OCI-LY1 (cell line): ENCODE measurements around the gene RTP5.

Experiments used
- H2AFZ ChIP-seq: fragments of 200-600 bp; sonication (generic), shearing (Covaris generic); 2 replicates; pipeline ENCODE4 v1.6.0; 2014; ENCODE audit warnings: antibody characterized with exemption, mild to moderate bottlenecking, low read length
- H3F3A ChIP-seq: fragments of 200-600 bp; sonication (generic), shearing (Covaris generic); 2 replicates; pipeline ENCODE4 v1.6.0; 2014; ENCODE audit warnings: mild to moderate bottlenecking, antibody characterized with exemption, low read length, moderate library complexity; ENCODE audit not compliant: insufficient read depth
- H3K27ac ChIP-seq: fragments of 200-600 bp; sonication (generic); 2 replicates; pipeline ENCODE4 v1.5.1; 2014; ENCODE audit warnings: low read length, mixed run types, mild to moderate bottlenecking, low read depth; ENCODE audit not compliant: poor library complexity, severe bottlenecking
- H3K27me3 ChIP-seq: fragments of 200-600 bp; sonication (generic); 2 replicates; pipeline ENCODE4 v1.6.0; 2014; ENCODE audit warnings: antibody characterized with exemption, mild to moderate bottlenecking, low read length, moderate library complexity; ENCODE audit not compliant: insufficient read depth
- H3K36me3 ChIP-seq: fragments of 200-600 bp; sonication (generic); 2 replicates; pipeline ENCODE4 v1.6.1; 2014; ENCODE audit warnings: mild to moderate bottlenecking, antibody characterized with exemption, low read length, moderate library complexity, mixed read lengths; ENCODE audit not compliant: insufficient read depth
- H3K4me1 ChIP-seq: fragments of 200-600 bp; sonication (generic); 2 replicates; pipeline ENCODE4 v1.5.1; 2014; ENCODE audit warnings: mild to moderate bottlenecking, low read length, moderate library complexity; ENCODE audit not compliant: insufficient read depth, severe bottlenecking
- H3K4me2 ChIP-seq: fragments of 200-600 bp; sonication (generic), shearing (Covaris generic); 2 replicates; pipeline ENCODE4 v1.6.1; 2014; ENCODE audit warnings: low read length
- H3K4me3 ChIP-seq: fragments of 200-600 bp; sonication (generic); 2 replicates; pipeline ENCODE4 v1.5.1; 2014; ENCODE audit warnings: low read length, low read depth, mild to moderate bottlenecking, mixed read lengths; ENCODE audit not compliant: poor library complexity, severe bottlenecking
- H3K79me2 ChIP-seq: fragments of 200-600 bp; shearing (Covaris generic); 2 replicates; pipeline ENCODE4 v1.6.1; 2016; ENCODE audit warnings: mixed run types, low read length, mixed read lengths; ENCODE audit not compliant: insufficient read depth
- H3K9ac ChIP-seq: fragments of 200-600 bp; sonication (generic), shearing (Covaris generic); 2 replicates; pipeline ENCODE4 v1.6.1; 2014; ENCODE audit warnings: mild to moderate bottlenecking, low read length, mixed read lengths
- H3K9me2 ChIP-seq: fragments of 200-600 bp; sonication (generic), shearing (Covaris generic); 2 replicates; pipeline ENCODE4 v1.6.1; 2014; ENCODE audit warnings: low read depth, mild to moderate bottlenecking, low read length, mixed read lengths
- H3K9me3 ChIP-seq: fragments of 200-600 bp; shearing (Covaris generic); 2 replicates; pipeline ENCODE4 v1.6.1; 2014; ENCODE audit warnings: low read length, mixed read lengths
- H4K20me1 ChIP-seq: fragments of 200-600 bp; sonication (generic), shearing (Covaris generic); 2 replicates; pipeline ENCODE4 v1.6.0; 2016; ENCODE audit warnings: mild to moderate bottlenecking, low read length; ENCODE audit not compliant: insufficient read depth
- EZH2 ChIP-seq: fragments of 200-600 bp; sonication (generic), shearing (Covaris generic); IDR thresholded peaks from 2 replicates; pipeline ENCODE4 v1.8.0; 2017; ENCODE audit warnings: borderline replicate concordance, mixed run types, mild to moderate bottlenecking, antibody characterized with exemption, low read length, moderate library complexity, mixed read lengths
- TF ChIP-seq, protein P1 (sequence below): fragments of 200-600 bp; sonication (generic), shearing (Covaris generic); IDR thresholded peaks from 2 replicates; pipeline ENCODE4 v1.5.1; 2017; ENCODE audit warnings: mild to moderate bottlenecking, antibody characterized with exemption, low read length, moderate library complexity, mixed read lengths

The RTP5 gene

DNA sequence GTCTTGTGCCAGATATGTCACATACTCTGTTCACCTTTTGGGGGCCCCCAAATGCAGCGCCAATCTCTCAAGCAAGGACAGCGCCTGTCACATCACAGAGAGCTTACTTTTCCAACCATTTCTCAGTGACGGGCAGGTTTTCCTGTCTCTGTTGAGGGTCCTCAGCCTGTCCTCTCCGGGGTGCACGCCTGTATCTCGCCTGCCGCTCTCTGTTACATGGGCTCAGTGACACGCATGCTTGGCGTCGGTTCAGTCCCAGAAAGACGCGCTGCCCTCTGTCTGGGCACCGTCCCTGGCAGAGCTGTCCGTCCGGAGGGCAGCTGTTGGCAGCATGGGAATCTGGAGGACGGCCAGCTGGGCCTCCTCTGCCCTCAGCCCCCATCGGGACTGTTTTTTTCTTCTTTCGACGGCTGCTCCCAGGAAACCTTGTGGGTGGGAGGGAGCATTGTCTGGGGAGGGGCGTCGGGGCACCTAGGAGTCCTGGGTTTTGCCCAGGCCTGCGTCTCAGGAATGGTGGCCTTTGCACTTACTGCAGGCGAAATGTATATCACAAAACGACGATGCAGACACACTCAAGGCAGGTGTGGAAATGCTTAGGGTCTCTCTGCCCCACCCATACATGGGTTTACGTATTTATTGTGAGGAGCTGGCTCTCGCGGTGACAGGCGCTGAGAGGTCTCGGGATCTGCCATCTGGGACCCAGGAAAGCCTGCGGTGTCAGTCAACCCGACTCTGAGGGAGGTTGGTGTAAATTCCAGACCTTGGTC lies 30.9 kb downstream of the RTP5 start:
- H3F3A ChIP-seq, result no peaks in the 10 kb centered on the region
- no peak overlapping the region for H3K4me3 ChIP-seq
- no peaks in the 10 kb centered on the region for H3K27me3 ChIP-seq
- H3K9ac ChIP-seq, result no peak overlapping the region
- no peaks in the 10 kb centered on the region for H3K4me1 ChIP-seq
- no peak overlapping the region for H3K27ac ChIP-seq
- no peaks in the 10 kb centered on the region for H3K9me2 ChIP-seq
- no peak overlapping the region for H3K4me2 ChIP-seq
- no peaks in the 10 kb centered on the region for H3K9me3 ChIP-seq
- no peaks in the 10 kb centered on the region for H3K79me2 ChIP-seq
- no peaks in the 10 kb centered on the region for H3K36me3 ChIP-seq
- H2AFZ ChIP-seq, result no peak overlapping the region
- TF ChIP-seq, protein P1, sequence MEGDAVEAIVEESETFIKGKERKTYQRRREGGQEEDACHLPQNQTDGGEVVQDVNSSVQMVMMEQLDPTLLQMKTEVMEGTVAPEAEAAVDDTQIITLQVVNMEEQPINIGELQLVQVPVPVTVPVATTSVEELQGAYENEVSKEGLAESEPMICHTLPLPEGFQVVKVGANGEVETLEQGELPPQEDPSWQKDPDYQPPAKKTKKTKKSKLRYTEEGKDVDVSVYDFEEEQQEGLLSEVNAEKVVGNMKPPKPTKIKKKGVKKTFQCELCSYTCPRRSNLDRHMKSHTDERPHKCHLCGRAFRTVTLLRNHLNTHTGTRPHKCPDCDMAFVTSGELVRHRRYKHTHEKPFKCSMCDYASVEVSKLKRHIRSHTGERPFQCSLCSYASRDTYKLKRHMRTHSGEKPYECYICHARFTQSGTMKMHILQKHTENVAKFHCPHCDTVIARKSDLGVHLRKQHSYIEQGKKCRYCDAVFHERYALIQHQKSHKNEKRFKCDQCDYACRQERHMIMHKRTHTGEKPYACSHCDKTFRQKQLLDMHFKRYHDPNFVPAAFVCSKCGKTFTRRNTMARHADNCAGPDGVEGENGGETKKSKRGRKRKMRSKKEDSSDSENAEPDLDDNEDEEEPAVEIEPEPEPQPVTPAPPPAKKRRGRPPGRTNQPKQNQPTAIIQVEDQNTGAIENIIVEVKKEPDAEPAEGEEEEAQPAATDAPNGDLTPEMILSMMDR, result no peak
- no peak for TF ChIP-seq EZH2
- no peaks in the 10 kb centered on the region for H4K20me1 ChIP-seq

DNA sequence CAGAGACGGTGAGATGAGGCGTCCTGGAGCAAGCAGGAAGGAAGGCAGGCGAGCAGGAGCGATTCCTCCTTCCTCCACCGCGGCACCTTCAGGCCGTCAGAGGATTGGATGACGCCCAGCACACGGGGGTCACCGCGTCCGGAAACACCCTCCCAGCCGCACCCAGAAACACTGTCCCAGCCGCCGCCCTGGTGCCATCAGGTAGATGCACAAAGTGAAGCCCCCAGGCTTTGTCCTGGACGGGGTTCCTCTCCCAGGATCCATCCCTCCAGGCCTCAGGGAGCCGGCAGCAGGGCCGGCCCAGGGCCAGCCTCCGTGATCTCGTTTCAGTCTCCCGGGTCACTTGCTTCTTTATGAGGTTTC lies 31.5 kb downstream of the RTP5 start:
- Histone ChIP-seq H3K36me3 (no peaks in the 10 kb centered on the region), H3K4me3 (no peak overlapping the region), H3K4me1 (no peaks in the 10 kb centered on the region), H3K79me2 (no peaks in the 10 kb centered on the region), H4K20me1 (no peaks in the 10 kb centered on the region), H3K9me3 (no peaks in the 10 kb centered on the region), H3K27ac (no peak overlapping the region), H2AFZ (no peak overlapping the region), H3K9ac (no peak overlapping the region), H3K27me3 (no peaks in the 10 kb centered on the region), H3K9me2 (no peaks in the 10 kb centered on the region), H3K4me2 (no peak overlapping the region), H3F3A (no peaks in the 10 kb centered on the region)
- TF ChIP-seq EZH2, result no peak
- TF ChIP-seq, protein P1, result no peak

DNA sequence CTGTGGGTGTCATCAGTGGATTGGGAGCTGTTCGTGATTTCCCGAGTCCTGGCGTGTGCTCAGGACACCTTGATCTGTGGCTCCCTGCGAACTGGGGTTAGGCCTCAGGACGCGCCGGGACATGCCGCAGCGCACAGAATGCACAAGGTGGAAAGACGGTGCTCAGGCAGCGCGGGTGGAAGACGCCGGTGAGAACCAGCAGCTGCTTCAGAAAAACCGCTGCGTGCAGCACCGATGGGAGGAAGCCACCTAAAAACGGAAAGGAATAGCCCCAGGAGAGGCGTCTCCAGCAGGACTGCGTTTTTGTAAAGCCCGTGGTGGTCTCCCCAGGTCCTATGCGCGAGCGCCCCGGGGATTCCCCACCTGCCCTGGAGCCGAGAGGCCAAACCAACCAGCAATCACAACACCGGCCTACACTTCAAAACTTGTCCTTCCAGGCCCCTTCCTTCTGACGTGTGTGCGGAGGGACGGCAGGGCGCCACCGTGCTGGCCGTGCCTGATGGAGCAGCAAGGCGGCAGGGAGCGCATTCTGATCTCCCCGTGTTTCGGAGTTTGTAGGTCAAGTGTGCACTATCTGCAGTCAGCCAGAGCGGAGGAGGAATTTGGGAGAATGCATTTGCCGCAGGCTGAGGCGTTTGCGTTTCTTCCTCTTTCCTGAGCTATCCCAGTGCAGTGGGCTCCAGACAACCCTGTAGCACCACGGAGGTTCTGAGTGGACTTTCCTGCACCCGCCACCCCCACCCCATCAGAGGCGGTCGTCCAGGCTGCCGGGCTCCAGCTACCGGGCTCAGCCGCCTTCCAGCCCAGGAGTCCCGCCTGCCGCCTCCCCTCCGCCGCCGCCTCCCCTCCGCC lies 32.2 kb downstream of the RTP5 start:
- no peaks in the 10 kb centered on the region for H3K4me1 ChIP-seq
- no peaks in the 10 kb centered on the region for H3K9me2 ChIP-seq
- H2AFZ ChIP-seq, result no peak overlapping the region
- no peaks in the 10 kb centered on the region for H3K27me3 ChIP-seq
- H3K27ac ChIP-seq, result no peak overlapping the region
- H3K9me3 ChIP-seq, result no peaks in the 10 kb centered on the region
- no peak for TF ChIP-seq EZH2
- TF ChIP-seq, protein P1, result no peak
- no peaks in the 10 kb centered on the region for H3K79me2 ChIP-seq
- no peak overlapping the region for H3K4me3 ChIP-seq
- no peaks in the 10 kb centered on the region for H4K20me1 ChIP-seq
- H3F3A ChIP-seq, result no peaks in the 10 kb centered on the region
- H3K9ac ChIP-seq, result no peak overlapping the region
- no peaks in the 10 kb centered on the region for H3K36me3 ChIP-seq
- H3K4me2 ChIP-seq, result no peak overlapping the region
